Glomerular endothelial cell (primary cell): ENCODE data around the gene IFNGR1. TPM values are rescaled to one million over a fixed set of nuclear protein-coding genes. Genes with fewer than 3 reads are reported as not detected.

ENCODE experiments used
- DNase-seq: peaks from one replicate; pipeline ENCODE4 v3.0.0-alpha.2; 2011; ENCODE audit warnings: low read depth, low spot score; ENCODE audit errors: extremely low read depth
- total RNA-seq: library from RNA; depleted of rRNA; stranded (reverse); fragments of >200 nt; gene quantifications from 2 replicates; pipeline ENCODE4 v1.2.3, GENCODE V29; 2015

The IFNGR1 gene
- total RNA-seq, 1 donor from 2014 or later = 77.8 TPM

DNA sequence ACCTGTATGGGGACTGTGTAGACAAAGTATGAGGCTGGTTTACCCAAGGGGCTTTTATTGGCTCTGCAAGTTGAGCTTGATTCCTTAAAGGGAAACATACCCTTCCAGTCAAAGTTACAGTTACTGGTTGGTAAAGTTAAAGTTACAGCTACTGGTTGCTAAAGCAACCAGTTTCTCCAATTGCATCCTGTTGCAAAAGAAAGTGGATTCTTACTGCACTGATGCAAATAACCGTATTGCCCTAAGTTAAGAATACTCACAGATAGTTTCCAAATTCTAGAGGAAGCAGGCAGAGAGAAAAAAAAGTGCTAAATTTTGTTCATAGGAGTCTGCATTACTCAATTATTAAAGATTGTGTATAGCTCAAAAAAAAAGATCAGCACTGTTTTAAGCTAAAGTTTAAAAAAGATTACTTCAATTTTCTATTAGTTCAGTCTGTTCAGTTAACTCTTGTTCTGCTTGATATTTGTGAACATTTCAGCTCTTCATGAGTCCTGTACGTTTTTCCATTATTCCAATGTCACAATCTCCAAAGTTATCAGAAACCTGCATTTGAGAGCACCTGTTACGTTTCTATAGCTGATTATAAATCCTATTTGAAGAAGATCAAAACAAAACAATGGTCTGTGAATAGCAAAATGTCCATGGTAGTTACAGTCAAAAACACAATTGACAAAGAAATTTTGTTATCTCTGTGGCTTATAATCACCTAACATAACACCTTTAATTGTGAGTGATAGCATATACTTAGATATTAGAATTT is 37.1 kb downstream of the IFNGR1 start:
- no peak for DNase-seq

DNA sequence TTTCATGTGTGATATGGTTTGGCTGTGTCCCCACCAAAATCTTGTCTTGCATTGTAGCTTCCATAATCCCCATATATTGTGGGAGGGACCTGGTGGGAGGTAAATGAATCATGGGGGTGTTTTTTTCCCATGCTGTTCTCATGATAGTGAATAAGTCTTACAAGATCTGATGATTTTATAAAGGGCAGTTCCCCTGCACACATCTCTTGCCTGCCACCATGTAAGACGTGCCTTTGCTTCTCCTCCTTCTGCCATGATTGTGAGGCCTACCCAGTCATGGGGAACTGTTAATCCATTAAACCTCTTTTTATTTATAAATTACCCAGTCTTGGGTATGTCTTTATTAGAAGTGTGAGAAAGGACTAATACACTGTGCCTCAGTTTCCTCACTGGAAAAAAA is 41.6 kb downstream of the IFNGR1 start:
- no peak for DNase-seq

GRCh38 chr6:137176729-137177128 is 42.5 kb downstream of the IFNGR1 start:
- no peak for DNase-seq

DNA sequence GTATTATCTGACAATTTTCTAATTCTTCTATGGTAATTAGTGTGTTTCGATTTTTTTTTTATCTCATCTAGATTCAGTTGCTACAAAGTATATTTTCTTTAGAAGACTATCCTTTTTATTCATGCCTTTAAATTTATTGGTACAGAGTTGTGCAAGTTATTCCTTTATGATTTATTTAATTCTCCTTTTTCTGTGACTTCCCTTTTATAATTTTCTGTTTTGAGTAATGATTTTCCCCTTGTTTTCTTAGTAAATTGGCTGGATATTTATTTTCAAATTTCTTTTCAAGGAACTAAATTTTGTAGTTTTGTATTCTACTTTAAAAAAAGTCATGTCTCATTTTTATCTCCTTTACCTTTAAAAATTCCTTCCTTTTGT is 43.3 kb downstream of the IFNGR1 start:
- DNase-seq = no peak

DNA sequence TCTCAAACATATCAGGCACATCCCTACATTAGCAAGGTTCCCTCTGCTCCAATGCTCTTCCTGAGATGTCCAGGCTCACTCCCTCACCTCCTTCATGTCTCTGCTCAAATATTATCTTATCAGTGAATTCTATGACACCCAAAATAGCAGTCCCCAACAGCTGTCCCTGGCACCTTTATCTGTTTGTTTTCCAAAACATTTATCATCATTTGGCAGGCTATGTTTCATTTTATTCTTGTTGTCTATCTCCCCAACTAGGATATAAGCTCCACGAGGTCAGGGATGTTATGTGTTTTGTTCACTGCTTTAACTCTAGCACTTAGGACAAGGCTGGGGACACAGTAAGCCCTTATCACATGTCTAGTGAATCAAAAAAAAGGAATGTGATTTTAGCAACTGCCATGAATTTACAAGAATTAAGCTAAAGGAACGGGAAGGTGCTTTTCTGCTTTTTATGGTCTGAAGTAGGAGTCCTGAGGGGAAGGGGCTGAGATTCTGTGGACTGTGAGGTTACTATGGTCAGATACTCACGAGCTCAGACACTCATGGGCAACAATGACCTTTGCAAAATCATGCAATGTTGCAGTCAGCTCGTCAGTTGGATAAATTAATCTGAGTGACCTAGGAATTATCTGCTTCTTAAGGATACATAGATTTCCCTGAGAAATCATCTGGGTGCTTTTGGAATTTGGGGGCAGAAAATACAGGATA is 43.9 kb downstream of the IFNGR1 start:
- DNase-seq = no peak

GRCh38 chr6:137173501-137173900 is 45.7 kb downstream of the IFNGR1 start, which contains the start of gene IL22RA2:
TSS of gene IL22RA2 (minus strand) at chr6:137173644. CDS start at chr6:137161749, 11,895 bp downstream.
- DNase-seq = no peak

DNA sequence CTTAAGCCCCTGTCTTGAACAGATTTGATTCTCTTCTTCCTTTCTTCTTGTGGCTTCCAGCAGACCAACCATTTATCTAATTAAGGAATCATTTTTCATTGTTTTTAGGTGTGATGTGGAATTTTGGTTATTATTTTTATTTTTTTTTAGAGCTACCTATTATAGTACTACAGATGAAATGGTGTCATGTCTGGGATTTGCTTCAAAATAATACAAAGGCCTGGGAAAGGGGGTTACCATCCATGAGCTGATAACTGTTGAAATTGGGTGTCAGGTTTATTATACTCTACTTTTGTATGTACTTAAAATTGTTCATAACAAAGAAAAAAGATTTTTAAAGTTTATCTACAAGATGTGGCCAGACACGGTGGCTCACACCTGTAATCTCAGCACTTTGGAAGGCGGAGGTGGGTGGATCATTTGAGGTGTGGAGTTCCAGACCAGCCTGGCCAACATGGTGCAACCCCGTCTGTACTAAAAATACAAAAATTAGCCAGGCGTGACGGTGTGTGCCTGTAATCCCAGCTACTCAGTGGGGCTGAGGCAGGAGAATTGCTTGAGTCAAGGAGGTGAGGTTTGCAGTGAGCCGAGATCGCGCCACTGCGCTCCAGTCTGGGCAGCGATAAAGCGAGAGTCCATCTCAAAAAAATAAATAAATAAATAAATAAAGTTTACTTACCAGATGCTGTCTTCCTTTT is 46.3 kb downstream of the IFNGR1 start:
- DNase-seq = no peak

DNA sequence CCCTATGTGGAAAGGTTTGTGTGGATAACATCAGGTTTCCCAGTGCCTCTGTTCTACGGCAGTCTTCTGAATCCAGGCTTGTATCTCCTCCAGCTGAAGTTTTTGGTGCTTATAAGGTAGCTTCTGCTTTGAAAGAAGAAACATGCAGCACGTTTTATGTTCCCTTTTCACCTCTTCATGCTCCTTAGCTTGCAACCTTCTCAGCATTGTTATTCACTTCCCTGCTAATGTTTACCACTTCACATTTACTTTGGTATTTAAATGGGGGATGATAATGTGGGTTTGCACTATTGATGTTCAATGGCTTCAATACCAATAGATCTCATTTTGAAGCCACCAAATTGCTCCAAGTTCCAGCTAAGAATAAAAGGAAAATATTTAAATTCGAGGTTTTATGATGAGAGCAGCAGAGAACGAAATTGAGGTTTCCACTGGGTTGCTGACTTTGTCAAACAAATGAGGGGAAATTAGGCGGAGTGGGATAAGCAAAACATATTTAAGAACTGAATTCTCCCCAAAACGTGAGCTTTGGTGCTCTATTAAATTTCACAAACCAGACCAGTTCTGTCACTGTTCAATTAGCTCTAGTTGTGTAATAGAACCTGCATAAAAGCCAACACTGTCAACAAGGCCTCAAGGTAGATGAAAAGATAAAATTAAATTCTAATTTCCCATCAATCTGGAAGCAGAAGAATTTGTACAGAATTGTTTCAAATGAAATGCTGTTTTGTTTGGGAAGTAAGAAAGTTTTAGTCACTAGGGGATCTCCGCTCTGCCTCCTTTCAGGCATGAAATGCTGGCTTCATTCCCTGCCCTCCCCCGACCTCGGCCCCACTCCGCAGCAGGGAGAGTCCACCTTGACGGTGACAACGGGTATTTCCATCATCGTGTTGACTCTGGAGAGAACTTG is 47.1 kb downstream of the IFNGR1 start:
- DNase-seq = no peak

DNA sequence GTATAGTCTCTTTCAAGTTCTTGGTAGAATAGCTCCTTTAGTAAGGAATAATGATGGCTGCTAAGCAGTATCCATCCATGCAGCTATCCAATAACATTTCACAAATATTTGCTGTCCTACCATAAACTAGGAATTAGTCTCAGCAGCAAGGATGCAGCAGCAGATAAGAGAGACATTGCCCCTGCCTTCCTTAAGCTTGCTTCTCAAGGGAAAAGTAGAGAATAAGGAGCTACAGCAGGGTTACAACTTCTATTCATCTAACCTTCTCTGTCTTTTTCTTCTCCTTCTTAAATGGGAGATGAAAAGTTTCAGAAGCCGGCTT is 48.2 kb downstream of the IFNGR1 start:
- DNase-seq = no peak

DNA sequence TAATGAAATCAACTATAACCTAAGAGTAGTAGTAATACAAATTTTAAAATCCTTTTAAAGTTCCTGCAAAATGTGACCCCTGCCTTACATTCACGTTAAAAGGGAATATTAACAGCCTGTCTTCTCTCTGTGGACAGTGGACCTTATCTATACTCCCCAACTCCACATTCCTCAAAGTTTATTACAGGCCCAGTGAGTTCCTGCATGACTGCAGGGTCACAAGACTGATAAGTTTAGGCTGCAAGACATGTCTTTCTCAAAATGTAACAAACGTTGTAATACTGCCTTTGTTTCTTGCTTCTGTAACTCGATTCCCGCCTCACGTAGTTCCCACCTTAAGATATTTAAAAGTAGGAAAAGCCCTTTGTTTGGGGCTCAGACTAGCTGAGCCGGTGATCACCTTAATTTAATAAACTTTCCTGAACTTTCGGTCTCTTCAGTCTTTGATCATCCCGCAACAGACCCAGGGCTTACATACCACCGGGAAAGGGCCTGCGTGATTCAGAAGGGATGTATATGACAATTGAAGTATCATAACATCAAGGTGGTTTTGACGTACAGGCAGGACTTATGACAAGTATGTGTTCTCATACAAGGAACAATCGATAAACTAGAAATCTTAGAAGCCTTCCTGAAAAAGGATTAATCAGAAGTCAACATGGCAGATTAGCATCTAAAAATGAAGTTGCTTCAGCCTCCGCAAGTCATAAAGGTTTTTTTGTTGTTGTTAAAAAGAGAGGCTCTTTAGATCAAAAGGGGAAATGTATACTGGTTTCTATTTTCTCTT is 48.7 kb downstream of the IFNGR1 start:
- DNase-seq = no peak

- DNase-seq = no peak
Measured at GRCh38 chr6:137167702-137168377, 51.3 kb downstream of the IFNGR1 start.

DNA sequence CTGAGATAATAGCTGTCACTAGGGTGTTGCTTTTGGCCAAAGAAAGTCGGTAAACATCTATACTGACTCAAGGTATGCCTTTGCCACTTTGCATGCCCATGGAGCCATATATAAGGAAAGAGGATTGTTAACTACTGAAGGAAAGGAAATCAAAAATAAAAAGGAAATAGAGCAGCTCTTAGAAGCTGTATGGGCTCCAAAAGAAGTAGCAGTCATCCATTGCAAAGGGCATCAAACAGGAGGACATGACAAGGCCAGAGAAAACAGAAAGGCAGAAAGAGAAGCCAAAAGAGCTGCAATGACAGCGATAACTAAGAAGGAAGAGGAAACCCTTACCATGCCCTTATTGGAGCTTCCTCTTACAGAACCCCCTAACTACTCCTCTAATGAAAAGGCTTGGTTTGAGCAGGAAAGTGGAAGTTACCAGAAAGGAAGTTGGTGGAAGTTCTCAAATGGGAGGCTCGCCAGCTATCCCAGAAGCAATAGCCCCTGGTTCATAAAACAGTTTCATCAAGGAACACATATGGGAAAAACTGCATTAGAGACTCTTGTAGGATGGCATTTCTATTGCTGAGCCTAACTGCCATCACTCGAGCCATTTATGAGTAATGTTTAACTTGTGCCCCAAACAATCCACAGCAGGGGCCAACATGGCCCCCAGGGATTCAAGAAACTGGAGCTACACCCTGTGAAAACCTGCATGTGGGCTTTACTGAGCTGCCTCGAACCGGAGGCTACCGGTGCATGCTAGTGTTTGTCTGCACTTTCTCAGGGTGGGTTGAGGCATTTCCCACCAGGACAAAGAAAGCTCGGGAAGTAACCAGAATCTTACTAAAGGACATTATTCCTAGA is 52.7 kb downstream of the IFNGR1 start:
- DNase-seq = no peak

- no peak for DNase-seq
Measured at GRCh38 chr6:137165375-137166246, 53.6 kb downstream of the IFNGR1 start.

GRCh38 chr6:137163732-137164318 is 55.4 kb downstream of the IFNGR1 start:
- no peak for DNase-seq

DNA sequence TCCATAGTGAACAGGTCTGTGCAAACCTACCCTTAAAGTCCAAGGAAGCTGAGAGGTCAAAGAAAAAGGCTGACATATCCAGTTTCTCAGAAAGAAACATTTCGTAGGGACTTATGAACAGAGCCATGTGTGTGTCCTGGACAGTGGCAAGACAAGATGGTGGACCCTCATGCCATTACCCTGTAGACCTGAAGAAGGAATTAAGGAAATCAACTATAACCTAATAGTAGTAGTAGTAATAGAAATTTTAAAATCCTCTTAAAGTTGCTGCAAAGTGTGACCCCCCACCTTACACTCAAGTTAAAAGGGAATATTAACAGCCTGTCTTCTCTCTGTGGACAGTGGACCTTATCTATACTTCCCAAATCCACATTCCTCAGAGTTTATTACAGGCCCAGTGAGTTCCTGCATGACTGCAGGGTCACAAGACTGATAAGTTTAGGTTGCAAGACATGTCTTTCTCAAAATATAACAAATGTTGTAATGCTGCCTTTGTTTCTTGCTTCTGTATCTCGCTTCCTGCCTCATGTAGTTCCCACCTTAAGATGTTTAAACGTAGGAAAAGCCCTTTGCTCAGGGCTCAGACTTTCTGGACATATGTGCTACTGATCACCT is 56.4 kb downstream of the IFNGR1 start:
- DNase-seq = no peak

DNA sequence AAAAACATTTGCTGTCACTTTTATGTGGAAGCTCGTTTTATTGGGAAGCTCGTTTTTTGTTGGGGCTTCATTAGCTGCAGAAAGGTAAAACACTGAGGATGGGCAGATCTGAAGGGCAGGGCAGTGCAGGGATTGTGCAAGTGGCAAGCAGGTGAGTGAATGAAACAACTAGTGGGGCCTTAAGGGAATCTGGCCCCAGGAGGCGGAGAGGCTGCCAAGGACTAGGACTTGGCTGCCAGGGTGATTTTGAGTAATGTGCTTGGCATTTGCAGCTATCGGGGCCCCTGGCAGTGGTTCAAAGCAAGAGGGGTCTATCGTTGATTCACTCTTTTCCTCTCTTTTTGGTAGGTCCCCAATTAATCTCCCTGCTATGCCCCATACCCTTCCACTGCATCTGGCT is 57.2 kb downstream of the IFNGR1 start:
- DNase-seq = no peak

DNA sequence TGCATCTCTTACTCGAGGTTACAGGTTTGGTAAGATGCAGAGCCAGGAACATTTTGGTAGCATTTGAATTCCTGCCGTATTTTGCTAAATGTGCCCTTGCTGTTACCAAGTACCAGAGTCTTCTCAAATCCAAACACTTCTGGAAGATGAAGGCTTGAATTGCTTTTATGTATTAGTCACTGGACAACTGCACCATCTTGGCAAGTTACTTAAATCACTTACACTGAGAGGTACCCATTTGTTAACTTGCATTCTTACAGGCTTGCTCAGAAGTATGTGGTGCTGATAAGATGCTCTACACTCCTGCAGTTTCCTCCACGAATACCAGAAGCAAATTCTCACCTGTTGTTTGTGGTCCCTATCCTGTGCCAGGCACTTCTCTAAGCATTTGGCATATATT is 58.4 kb downstream of the IFNGR1 start:
- no peak for DNase-seq
